Endothelial cell of umbilical vein (primary cell): ENCODE results near the gene TBC1D5. TPM values are rescaled to one million over a fixed set of nuclear protein-coding genes. Genes with fewer than 3 reads are reported as not detected.

Experiments
- BruUV-seq: library from RNA; stranded (reverse); fragments of 400-500 nt; replicated peaks from 2 replicates; lab custom pipeline; 2021; lab: Mats Ljungman, UMichigan
- CTCF ChIA-PET: fragments of 300-600, 350-600 bp; sonication (Branson Sonifier 250); formaldehyde crosslinking; loops from one replicate; lab custom pipeline; 2021; ENCODE audit warnings: antibody characterized with exemption, inconsistent platforms; lab: Charles Lee
- POLR2A ChIA-PET: fragments of 300-600, 350-600 bp; sonication (Branson Sonifier 250); formaldehyde crosslinking; loops from one replicate; lab custom pipeline; 2021; ENCODE audit warnings: antibody characterized with exemption, inconsistent platforms; lab: Charles Lee
- DNase-seq: peaks from one replicate; pipeline ENCODE4 v3.0.0-alpha.2; 2011; ENCODE audit warnings: low read depth, low spot score
- FAIRE-seq: peaks from 2 replicates; lab custom pipeline; 2011; peaks lifted over from hg19 to GRCh38; lab: Jason Lieb, UNC
- H2AFZ ChIP-seq: 2 replicates; pipeline ENCODE4 v1.6.0; 2012; ENCODE audit warnings: low read depth, low read length, control low read depth, inconsistent platforms
- H3K27ac ChIP-seq: 2 replicates; pipeline ENCODE4 v1.5.1; 2011; ENCODE audit warnings: low read depth, mild to moderate bottlenecking, control low read depth, low read length, moderate library complexity; ENCODE audit not compliant: insufficient read depth
- H3K27me3 ChIP-seq, 2 experiments: 2 replicates each; pipeline versions ENCODE4 v1.6.0 to v1.6.1; 2011; ENCODE audit warnings: low read length in 2 of 2, mixed read lengths in 1 of 2; ENCODE audit not compliant: control insufficient read depth in 2 of 2, insufficient read depth in 2 of 2
- H3K36me3 ChIP-seq, 2 experiments: 2 replicates in 1 of 2; 3 replicates in 1 of 2; pipeline ENCODE4 v1.5.1; 2011; ENCODE audit warnings: low read length in 2 of 2, mild to moderate bottlenecking in 1 of 2, moderate library complexity in 1 of 2; ENCODE audit not compliant: control insufficient read depth in 2 of 2, insufficient read depth in 2 of 2; ENCODE audit errors: extremely low read depth in 1 of 2
- H3K4me1 ChIP-seq: 3 replicates; pipeline ENCODE4 v1.5.1; 2011; ENCODE audit warnings: mild to moderate bottlenecking, low read length; ENCODE audit not compliant: control insufficient read depth, insufficient read depth; ENCODE audit errors: extremely low read depth
- H3K4me2 ChIP-seq: 2 replicates; pipeline ENCODE4 v1.6.1; 2011; ENCODE audit warnings: low read length, control low read depth, mixed read lengths; ENCODE audit not compliant: insufficient read depth
- H3K4me3 ChIP-seq, 3 experiments: fragments of 200-600 bp in 1 of 3; sonication (generic), shearing (Covaris generic) in 1 of 3; replicated peaks in 1 of 3; 2 replicates each; pipeline ENCODE4 v1.5.1; 2011 to 2016; ENCODE audit warnings: control low read depth in 3 of 3, low read length in 3 of 3, mild to moderate bottlenecking in 2 of 3, inconsistent platforms in 1 of 3, low read depth in 1 of 3, moderate library complexity in 1 of 3; ENCODE audit not compliant: insufficient read depth in 1 of 3
- H3K79me2 ChIP-seq: 2 replicates; pipeline ENCODE4 v1.6.0; 2012; ENCODE audit warnings: low read length, inconsistent platforms; ENCODE audit not compliant: control insufficient read depth, insufficient read depth
- H3K9ac ChIP-seq: replicated peaks from 2 replicates; pipeline ENCODE3; 2011; ENCODE audit warnings: low read length, control low read depth; ENCODE audit not compliant: insufficient read depth; ENCODE audit errors: extremely low read depth
- H3K9me1 ChIP-seq: replicated peaks from 3 replicates; pipeline ENCODE4 v1.6.0; 2011; ENCODE audit warnings: mild to moderate bottlenecking, low read length; ENCODE audit not compliant: control insufficient read depth, insufficient read depth; ENCODE audit errors: extremely low read depth
- H3K9me3 ChIP-seq: replicated peaks from 2 replicates; pipeline ENCODE4 v1.5.1; 2012; ENCODE audit warnings: low read length, inconsistent platforms; ENCODE audit not compliant: control insufficient read depth, insufficient read depth
- H4K20me1 ChIP-seq: replicated peaks from 2 replicates; pipeline ENCODE3; 2011; ENCODE audit warnings: mild to moderate bottlenecking, low read length; ENCODE audit not compliant: control insufficient read depth, insufficient read depth; ENCODE audit errors: extremely low read depth
- EZH2 ChIP-seq: IDR thresholded peaks from 2 replicates; pipeline ENCODE4 v1.6.1; 2012; ENCODE audit warnings: borderline replicate concordance, low read depth, mild to moderate bottlenecking, moderate library complexity, low read length, inconsistent platforms; ENCODE audit not compliant: severe bottlenecking
- FOS ChIP-seq: IDR thresholded peaks from 2 replicates; pipeline ENCODE4 v1.6.1; 2011; ENCODE audit warnings: mild to moderate bottlenecking, low read length, moderate library complexity, borderline replicate concordance; ENCODE audit not compliant: insufficient read depth
- GATA2 ChIP-seq: IDR thresholded peaks from 2 replicates; pipeline ENCODE4 v1.7.0; 2011; ENCODE audit warnings: low read depth, mild to moderate bottlenecking, moderate library complexity, mixed read lengths, low read length; ENCODE audit not compliant: insufficient read length, insufficient read depth
- JUN ChIP-seq: IDR thresholded peaks from 2 replicates; pipeline ENCODE4 v1.6.1; 2011; ENCODE audit warnings: borderline replicate concordance, low read depth; ENCODE audit not compliant: insufficient read length, insufficient read depth
- MYC ChIP-seq: IDR thresholded peaks from one replicate; pipeline ENCODE4 v1.6.1; 2011; ENCODE audit warnings: mild to moderate bottlenecking, low read depth, low read length
- POLR2A ChIP-seq: IDR thresholded peaks from 2 replicates; pipeline ENCODE4 v1.6.1; 2012; ENCODE audit warnings: low read depth, mild to moderate bottlenecking, control low read depth, low read length
- POLR2AphosphoS5 ChIP-seq: IDR thresholded peaks from 2 replicates; pipeline ENCODE4 v1.6.1; 2012; ENCODE audit warnings: low read depth, mild to moderate bottlenecking, control low read depth, low read length, moderate library complexity; ENCODE audit not compliant: insufficient read depth
- dilution Hi-C: fragments of 300-500 bp; cut with MboI; formaldehyde crosslinking; loops from one replicate; pipeline ENCODE4 v1.15.0; 2019; ENCODE audit warnings: low sequenced_read_pairs; ENCODE audit not compliant: extremely low pct_ligation_motif_present
- intact Hi-C: fragments of 100-400 bp; cut with micrococcal nuclease; formaldehyde crosslinking; loops from one replicate; pipeline ENCODE4 v1.10.0; 2022
- polyA plus RNA-seq, 4 experiments: library from polyadenylated mRNA; depleted of rRNA in 3 of 4; stranded (reverse) in 3 of 4; unstranded in 1 of 4; fragments of >200 nt; gene quantifications; 2 replicates each; pipeline versions ENCODE4 v1.2.1 to v1.2.3, GENCODE V29; 2011 to 2012; ENCODE audit warnings: missing spikeins in 1 of 4
- total RNA-seq: library from RNA; stranded (reverse); gene quantifications from 2 replicates; pipeline ENCODE4 v1.2.3, GENCODE V29; 2021
- TF ChIP-seq, protein P1 (sequence below): IDR thresholded peaks from 2 replicates; pipeline ENCODE4 v1.6.1; 2011; ENCODE audit not compliant: insufficient read depth, insufficient read length
- TF ChIP-seq, protein P2 (sequence below), 2 donors: IDR thresholded peaks; 1 replicate in 1 of 2; 2 replicates in 1 of 2; pipeline ENCODE4 v1.5.1; 2011; ENCODE audit warnings: low read length in 2 of 2, mild to moderate bottlenecking in 2 of 2, moderate library complexity in 2 of 2, control low read depth in 1 of 2, inconsistent platforms in 1 of 2, low read depth in 1 of 2; ENCODE audit not compliant: insufficient read depth in 1 of 2; ENCODE audit errors: extremely low read depth in 1 of 2

Gene TBC1D5
- total and polyA plus RNA-seq, 2 donors (not counting 3 experiments of a cell fraction or from before 2014, with no cell fraction given) = 17.5 to 44.7 TPM

DNA sequence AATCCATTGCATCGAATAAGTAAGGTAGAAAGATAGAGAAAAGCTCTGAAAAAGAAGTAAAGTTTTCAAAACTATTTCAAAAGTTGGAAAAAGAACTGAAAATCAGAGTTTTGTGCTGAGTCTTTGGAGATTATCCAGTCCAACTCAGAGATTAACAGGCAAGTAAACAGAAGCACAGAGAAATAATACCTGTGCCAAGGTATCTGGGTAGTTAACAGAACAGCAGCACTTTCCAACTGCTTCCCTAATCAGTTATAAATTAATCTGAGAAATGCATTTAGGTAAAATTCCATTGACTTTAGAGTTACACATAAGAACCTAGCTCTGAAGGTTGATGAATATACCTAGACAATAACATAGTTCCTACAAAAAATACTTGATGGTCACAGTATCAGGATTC, 355.3 kb downstream of the TBC1D5 start:
- intact Hi-C loops (no loop called here), dilution Hi-C loops (no loop called here)
- ChIA-PET CTCF (no interaction called here), POLR2A (no interaction called here)
- H3K9ac ChIP-seq = no peak overlapping the region
- no peaks in the 10 kb centered on the region for H3K36me3 ChIP-seq
- no peaks in the 10 kb centered on the region for H4K20me1 ChIP-seq
- no peak for TF ChIP-seq FOS
- DNase-seq (no peak), FAIRE-seq (no peak)
- no peaks in the 10 kb centered on the region for H3K9me3 ChIP-seq
- no peak overlapping the region for H2AFZ ChIP-seq
- H3K79me2 ChIP-seq = no peaks in the 10 kb centered on the region
- no peaks in the 10 kb centered on the region for H3K9me1 ChIP-seq
- H3K4me3 ChIP-seq = no peak overlapping the region
- no peaks in the 10 kb centered on the region for H3K27me3 ChIP-seq
- no peak overlapping the region for H3K4me2 ChIP-seq
- BruUV-seq = no TSS peak
- no peaks in the 10 kb centered on the region for H3K4me1 ChIP-seq
- no peak overlapping the region for H3K27ac ChIP-seq

- Histone ChIP-seq H3K4me2 (no peak overlapping the region), H3K79me2 (no peaks in the 10 kb centered on the region), H3K9ac (no peak overlapping the region), H2AFZ (no peak overlapping the region), H3K4me1 (no peaks in the 10 kb centered on the region), H3K27ac (no peak overlapping the region), H3K4me3 (no peak overlapping the region), H3K9me3 (no peaks in the 10 kb centered on the region), H4K20me1 (no peaks in the 10 kb centered on the region), H3K27me3 (no peaks in the 10 kb centered on the region), H3K9me1 (no peaks in the 10 kb centered on the region), H3K36me3 (no peaks in the 10 kb centered on the region)
- BruUV-seq = no TSS peak
- CTCF ChIA-PET = no interaction called here
- dilution Hi-C loops (no loop called here), intact Hi-C loops (no loop called here)
- DNase-seq = no peak
- POLR2A ChIA-PET = no interaction called here
- no peak for FAIRE-seq
- TF ChIP-seq, protein P1, sequence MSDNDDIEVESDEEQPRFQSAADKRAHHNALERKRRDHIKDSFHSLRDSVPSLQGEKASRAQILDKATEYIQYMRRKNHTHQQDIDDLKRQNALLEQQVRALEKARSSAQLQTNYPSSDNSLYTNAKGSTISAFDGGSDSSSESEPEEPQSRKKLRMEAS = no peak
- TF ChIP-seq, protein P2, sequence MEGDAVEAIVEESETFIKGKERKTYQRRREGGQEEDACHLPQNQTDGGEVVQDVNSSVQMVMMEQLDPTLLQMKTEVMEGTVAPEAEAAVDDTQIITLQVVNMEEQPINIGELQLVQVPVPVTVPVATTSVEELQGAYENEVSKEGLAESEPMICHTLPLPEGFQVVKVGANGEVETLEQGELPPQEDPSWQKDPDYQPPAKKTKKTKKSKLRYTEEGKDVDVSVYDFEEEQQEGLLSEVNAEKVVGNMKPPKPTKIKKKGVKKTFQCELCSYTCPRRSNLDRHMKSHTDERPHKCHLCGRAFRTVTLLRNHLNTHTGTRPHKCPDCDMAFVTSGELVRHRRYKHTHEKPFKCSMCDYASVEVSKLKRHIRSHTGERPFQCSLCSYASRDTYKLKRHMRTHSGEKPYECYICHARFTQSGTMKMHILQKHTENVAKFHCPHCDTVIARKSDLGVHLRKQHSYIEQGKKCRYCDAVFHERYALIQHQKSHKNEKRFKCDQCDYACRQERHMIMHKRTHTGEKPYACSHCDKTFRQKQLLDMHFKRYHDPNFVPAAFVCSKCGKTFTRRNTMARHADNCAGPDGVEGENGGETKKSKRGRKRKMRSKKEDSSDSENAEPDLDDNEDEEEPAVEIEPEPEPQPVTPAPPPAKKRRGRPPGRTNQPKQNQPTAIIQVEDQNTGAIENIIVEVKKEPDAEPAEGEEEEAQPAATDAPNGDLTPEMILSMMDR (IDR thresholded peaks at IDR 0.05; ENCODE audit: extremely low read depth in 1 of 2, insufficient read depth in 1 of 2, low read depth in 1 of 2, low read length in 2 of 2) = no peak
- TF ChIP-seq GATA2 (no peak), POLR2A (no peak), EZH2 (no peak), JUN (no peak), MYC (no peak), POLR2AphosphoS5 (no peak), FOS (no peak)
Measured at GRCh38 chr3:17386432-17386831, 356.0 kb downstream of the TBC1D5 start.
